SH-SY5Y (cell line): ENCODE data around the gene RIC1.

ENCODE experiments used
- GATA2 ChIP-seq: IDR thresholded peaks from 2 replicates; pipeline ENCODE4 v1.6.1; 2011; ENCODE audit warnings: mild to moderate bottlenecking, low read depth, low read length
- GATA3 ChIP-seq: IDR thresholded peaks from 2 replicates; pipeline ENCODE4 v1.6.1; 2011; ENCODE audit warnings: low read depth, mild to moderate bottlenecking, low read length, moderate library complexity

DNA sequence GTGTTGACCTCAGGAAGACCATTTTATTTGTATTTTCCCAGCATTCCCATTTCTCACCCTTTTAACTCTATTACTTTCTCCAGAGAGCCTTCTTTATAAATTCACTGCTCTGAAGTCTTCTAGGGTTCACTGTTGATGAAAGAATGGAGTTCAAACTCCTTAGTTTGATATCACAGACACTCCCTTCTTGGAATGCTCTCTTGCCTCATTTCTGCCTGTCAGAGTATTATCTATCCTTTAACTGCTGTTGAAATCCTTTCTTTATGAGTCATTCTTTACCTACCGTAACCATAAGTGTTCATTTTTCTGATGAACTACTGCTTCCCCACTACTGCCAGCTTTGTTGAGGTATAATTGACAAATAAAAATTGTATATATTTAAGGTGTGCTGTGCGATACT, 4.3 kb downstream of the RIC1 start:
- TF ChIP-seq GATA3 = no peak
- no peak for TF ChIP-seq GATA2
